ENCODE results near the gene SLC35F6. TPM values are rescaled to one million over a fixed set of nuclear protein-coding genes. Genes with fewer than 3 reads are reported as not detected.

SLC35F6 gene
- total RNA-seq, 2 donors from 2014 or later: 56.6 to 58.6 TPM

DNA sequence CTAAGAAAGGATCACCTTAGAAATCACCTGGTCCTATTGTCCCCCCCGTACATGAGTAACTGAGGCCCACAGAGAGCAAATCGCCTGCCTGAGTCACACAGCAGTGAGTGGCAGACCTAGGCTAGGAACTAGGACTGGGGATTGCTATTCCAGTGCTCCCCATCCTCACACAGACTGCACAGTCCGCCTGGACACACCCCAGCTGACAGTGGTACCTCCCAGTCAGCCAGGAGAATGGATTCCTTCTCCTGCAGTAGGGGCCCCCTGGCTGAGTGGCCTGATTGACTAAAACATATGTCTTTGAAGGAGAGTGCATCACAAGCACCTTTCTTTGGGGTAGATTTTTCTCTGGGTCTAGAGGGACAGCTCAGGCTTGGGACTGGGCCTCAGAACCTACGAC is 32.4 kb upstream of the SLC35F6 start:
- intact Hi-C loops (cut with DNase I): no loop called here
- TF ChIP-seq POLR2A (IDR thresholded peaks at IDR 0.05): no peak
- TF ChIP-seq, protein P1, sequence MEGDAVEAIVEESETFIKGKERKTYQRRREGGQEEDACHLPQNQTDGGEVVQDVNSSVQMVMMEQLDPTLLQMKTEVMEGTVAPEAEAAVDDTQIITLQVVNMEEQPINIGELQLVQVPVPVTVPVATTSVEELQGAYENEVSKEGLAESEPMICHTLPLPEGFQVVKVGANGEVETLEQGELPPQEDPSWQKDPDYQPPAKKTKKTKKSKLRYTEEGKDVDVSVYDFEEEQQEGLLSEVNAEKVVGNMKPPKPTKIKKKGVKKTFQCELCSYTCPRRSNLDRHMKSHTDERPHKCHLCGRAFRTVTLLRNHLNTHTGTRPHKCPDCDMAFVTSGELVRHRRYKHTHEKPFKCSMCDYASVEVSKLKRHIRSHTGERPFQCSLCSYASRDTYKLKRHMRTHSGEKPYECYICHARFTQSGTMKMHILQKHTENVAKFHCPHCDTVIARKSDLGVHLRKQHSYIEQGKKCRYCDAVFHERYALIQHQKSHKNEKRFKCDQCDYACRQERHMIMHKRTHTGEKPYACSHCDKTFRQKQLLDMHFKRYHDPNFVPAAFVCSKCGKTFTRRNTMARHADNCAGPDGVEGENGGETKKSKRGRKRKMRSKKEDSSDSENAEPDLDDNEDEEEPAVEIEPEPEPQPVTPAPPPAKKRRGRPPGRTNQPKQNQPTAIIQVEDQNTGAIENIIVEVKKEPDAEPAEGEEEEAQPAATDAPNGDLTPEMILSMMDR (IDR thresholded peaks at IDR 0.05): no peak
- no peak for TF ChIP-seq POLR2AphosphoS5 (IDR thresholded peaks at IDR 0.05)
- H3K4me3 ChIP-seq: no peak overlapping the region
- no peak overlapping the region for H3K27ac ChIP-seq
- H3K36me3 ChIP-seq: no peaks in the 10 kb centered on the region
- no peaks in the 10 kb centered on the region for H3K4me1 ChIP-seq (replicated peaks)
- no peak for DNase-seq (ENCODE audit: low spot score)
- 86% methylated on average over 4 of the region's 4 CpGs for WGBS
- no peaks in the 10 kb centered on the region for H3K9me3 ChIP-seq
- no peaks in the 10 kb centered on the region for H3K27me3 ChIP-seq (replicated peaks; ENCODE audit: insufficient read depth)

DNA sequence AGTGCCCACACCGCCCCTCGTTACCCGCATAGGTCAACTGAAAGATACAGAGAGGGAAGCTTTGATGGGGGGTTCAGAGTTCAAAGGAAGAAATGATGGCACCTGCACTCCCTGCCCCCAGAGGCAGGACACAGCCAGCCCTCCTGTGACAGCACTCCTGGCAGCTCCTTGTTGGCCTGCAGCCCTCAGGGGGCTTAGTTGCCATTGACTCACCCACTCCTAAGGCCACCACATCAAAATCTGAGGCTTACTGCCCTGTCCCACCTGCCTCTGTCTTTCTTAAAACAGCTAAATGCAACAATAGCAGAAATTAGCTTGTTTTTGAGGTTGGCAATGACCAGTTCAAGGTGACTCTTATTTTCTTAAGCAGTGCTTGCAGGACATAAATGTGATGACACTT is 31.6 kb upstream of the SLC35F6 start:
- no peak for DNase-seq (ENCODE audit: low spot score)
- no peaks in the 10 kb centered on the region for H3K36me3 ChIP-seq
- H3K4me1 ChIP-seq (replicated peaks): no peaks in the 10 kb centered on the region
- H3K9me3 ChIP-seq: no peaks in the 10 kb centered on the region
- no peak overlapping the region for H3K27ac ChIP-seq
- WGBS: 97% methylated on average over 3 of the region's 3 CpGs
- TF ChIP-seq POLR2A (IDR thresholded peaks at IDR 0.05): no peak
- no peaks in the 10 kb centered on the region for H3K27me3 ChIP-seq (replicated peaks; ENCODE audit: insufficient read depth)
- intact Hi-C loops (cut with DNase I): no loop called here
- no peak overlapping the region for H3K4me3 ChIP-seq

DNA sequence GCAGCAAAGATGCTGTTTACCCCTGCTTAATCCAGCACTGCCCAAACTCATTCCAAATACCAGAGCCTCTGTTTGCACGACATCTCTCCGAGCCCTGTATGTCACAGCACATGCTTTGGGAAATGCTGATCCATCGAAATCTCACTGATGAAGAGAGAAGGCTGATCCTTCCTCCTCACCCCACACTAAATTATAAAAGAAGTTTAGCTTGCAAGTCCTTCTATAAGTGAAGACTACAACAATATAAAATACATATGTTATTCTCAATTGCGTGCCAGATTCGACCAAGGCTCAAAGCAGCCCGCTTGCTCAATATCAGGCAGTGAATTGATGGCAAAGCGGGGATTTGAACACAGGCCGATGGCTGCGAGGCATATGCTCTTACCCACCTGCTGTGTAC is 30.7 kb upstream of the SLC35F6 start:
- no peaks in the 10 kb centered on the region for H3K9me3 ChIP-seq
- 89% methylated on average over 9 of the region's 9 CpGs for WGBS
- H3K27ac ChIP-seq: no peak overlapping the region
- intact Hi-C loops (cut with DNase I): no loop called here
- DNase-seq (ENCODE audit: low spot score): no peak
- no peaks in the 10 kb centered on the region for H3K27me3 ChIP-seq (replicated peaks; ENCODE audit: insufficient read depth)
- H3K4me3 ChIP-seq: no peak overlapping the region
- no peaks in the 10 kb centered on the region for H3K4me1 ChIP-seq (replicated peaks)
- TF ChIP-seq, protein P1 (IDR thresholded peaks at IDR 0.05): no peak
- TF ChIP-seq POLR2A (IDR thresholded peaks at IDR 0.05) (no peak), POLR2AphosphoS5 (IDR thresholded peaks at IDR 0.05) (no peak)
- H3K36me3 ChIP-seq: no peaks in the 10 kb centered on the region

DNA sequence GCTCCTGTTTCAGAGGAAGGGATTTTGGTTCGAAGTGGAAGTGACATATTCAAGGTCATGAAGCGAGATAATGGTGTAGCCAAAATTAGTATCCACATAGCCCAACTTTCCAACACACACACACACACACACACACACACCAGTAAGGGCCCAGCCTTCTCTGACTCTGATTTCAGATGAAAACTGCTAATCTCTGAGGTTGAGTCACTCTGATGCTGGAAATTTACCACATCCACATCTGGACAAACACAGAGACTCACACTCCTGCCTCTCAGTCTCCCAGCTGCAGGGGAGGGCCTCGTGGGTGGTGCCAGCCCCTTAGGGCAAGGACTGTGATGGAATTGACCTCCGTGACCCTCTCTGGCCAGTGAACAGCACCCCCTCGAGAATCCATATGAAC is 29.0 kb upstream of the SLC35F6 start:
- 79% methylated on average over 5 of the region's 5 CpGs for WGBS
- intact Hi-C loops (cut with DNase I): no loop called here
- Histone ChIP-seq H3K27ac (no peak overlapping the region), H3K27me3 (replicated peaks; ENCODE audit: insufficient read depth) (no peaks in the 10 kb centered on the region), H3K4me3 (no peak overlapping the region), H3K36me3 (no peaks in the 10 kb centered on the region), H3K4me1 (replicated peaks) (no peaks in the 10 kb centered on the region), H3K9me3 (no peaks in the 10 kb centered on the region)
- TF ChIP-seq, protein P1 (IDR thresholded peaks at IDR 0.05): no peak
- TF ChIP-seq POLR2A (IDR thresholded peaks at IDR 0.05) (no peak), POLR2AphosphoS5 (IDR thresholded peaks at IDR 0.05) (no peak)
- no peak for DNase-seq (ENCODE audit: low spot score)

DNA sequence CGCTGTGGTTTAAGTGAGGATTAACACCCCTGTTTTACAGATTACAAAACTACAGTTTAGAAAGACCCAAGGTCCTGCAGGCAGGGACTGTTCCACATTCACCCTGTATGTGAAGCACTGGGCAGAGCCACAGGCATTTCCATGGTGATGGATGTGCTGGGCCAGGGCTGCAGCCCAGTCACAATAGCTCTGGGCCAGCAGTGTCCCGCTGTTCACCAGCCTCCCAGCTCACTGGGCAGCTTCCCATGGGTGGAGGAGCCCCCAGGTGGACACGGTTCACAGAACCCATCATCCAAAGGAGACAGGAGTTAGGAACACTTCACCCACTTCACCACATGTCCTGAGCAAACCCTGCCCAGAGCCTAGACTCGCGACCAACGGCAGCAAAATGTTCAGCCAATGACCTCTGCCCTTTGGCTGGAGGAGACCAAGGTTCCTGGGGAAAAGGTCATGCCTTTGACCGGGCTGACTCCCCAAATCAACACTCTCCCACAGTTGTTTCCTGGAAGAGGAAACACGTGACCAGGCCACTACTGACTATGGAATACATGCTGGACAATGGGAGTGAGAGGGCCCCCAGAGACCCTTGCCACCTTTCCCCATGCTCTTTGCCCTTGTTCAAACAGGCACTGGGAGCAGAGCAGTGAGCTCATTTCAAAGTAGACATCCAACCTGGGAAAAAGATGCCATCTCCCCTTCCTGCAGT is 28.0 kb upstream of the SLC35F6 start:
- H3K27me3 ChIP-seq (replicated peaks; ENCODE audit: insufficient read depth): no peaks in the 10 kb centered on the region
- no peak overlapping the region for H3K4me3 ChIP-seq
- TF ChIP-seq, protein P1 (IDR thresholded peaks at IDR 0.05): no peak
- no peak for TF ChIP-seq POLR2A (IDR thresholded peaks at IDR 0.05)
- no peak for TF ChIP-seq POLR2AphosphoS5 (IDR thresholded peaks at IDR 0.05)
- H3K36me3 ChIP-seq: no peaks in the 10 kb centered on the region
- no peak for DNase-seq (ENCODE audit: low spot score)
- WGBS: 73% methylated on average over 8 of the region's 8 CpGs
- no peaks in the 10 kb centered on the region for H3K4me1 ChIP-seq (replicated peaks)
- H3K9me3 ChIP-seq: no peaks in the 10 kb centered on the region
- no peak overlapping the region for H3K27ac ChIP-seq
- intact Hi-C loops (cut with DNase I): no loop called here
